IMR-90 (cell line): ENCODE data around the gene DIPK1A. TPM values are rescaled to one million over a fixed set of nuclear protein-coding genes. Genes with fewer than 3 reads are reported as not detected.

Experiments
- ATAC-seq: fragments of 200-7000 bp; cut with Tn5 transposase; 2 replicates; pipeline ENCODE4 v1.9.1; 2020; ENCODE audit warnings: low read depth, mild to moderate bottlenecking, moderate library complexity
- BruUV-seq: library from RNA; stranded (reverse); fragments of 400-500 nt; replicated peaks from 2 replicates; lab custom pipeline; 2021; lab: Mats Ljungman, UMichigan
- CTCF ChIA-PET: fragments of 300-600 bp; formaldehyde crosslinking; extraction: SDS; loops from one replicate; lab custom pipeline; 2021; ENCODE audit warnings: antibody characterized with exemption; lab: Yijun Ruan, JAX
- POLR2A ChIA-PET: fragments of 300-600 bp; sonication (Branson Sonifier 250); formaldehyde crosslinking; loops from one replicate; lab custom pipeline; 2022; ENCODE audit warnings: antibody characterized with exemption; ENCODE audit not compliant: unreplicated experiment; lab: Charles Lee
- DNase-seq: peaks from one replicate; pipeline ENCODE4 v3.0.0; 2013
- H2AFZ ChIP-seq: replicated peaks from 2 replicates; pipeline ENCODE3; 2013; ENCODE audit warnings: low read length, mild to moderate bottlenecking; ENCODE audit not compliant: poor library complexity
- H2AK5ac ChIP-seq: 2 replicates; pipeline ENCODE4 v1.6.1; 2013; ENCODE audit warnings: low read depth, low read length, inconsistent platforms
- H2AK9ac ChIP-seq: replicated peaks from 2 replicates; pipeline ENCODE3; 2013; ENCODE audit warnings: mild to moderate bottlenecking, low read depth, low read length, moderate library complexity; ENCODE audit not compliant: poor library complexity
- H2BK120ac ChIP-seq: 2 replicates; pipeline ENCODE4 v1.6.1; 2013; ENCODE audit warnings: low read depth, low read length, inconsistent platforms
- H2BK15ac ChIP-seq: 3 replicates; pipeline ENCODE4 v1.6.1; 2013; ENCODE audit warnings: low read depth, low read length, inconsistent platforms
- H2BK20ac ChIP-seq: 2 replicates; pipeline ENCODE4 v1.6.1; 2013; ENCODE audit warnings: low read depth, mild to moderate bottlenecking, inconsistent platforms, low read length, moderate library complexity
- H2BK5ac ChIP-seq: 2 replicates; pipeline ENCODE4 v1.6.1; 2013; ENCODE audit warnings: mild to moderate bottlenecking, low read depth, low read length, inconsistent platforms; ENCODE audit not compliant: poor library complexity, severe bottlenecking
- H3K14ac ChIP-seq: replicated peaks from 2 replicates; pipeline ENCODE4 v1.6.1; 2013; ENCODE audit warnings: low read depth, low read length, inconsistent platforms
- H3K18ac ChIP-seq: 2 replicates; pipeline ENCODE4 v1.6.1; 2013; ENCODE audit warnings: low read depth, low read length, control low read depth
- H3K23ac ChIP-seq: 2 replicates; pipeline ENCODE4 v1.6.1; 2013; ENCODE audit warnings: low read depth, low read length, inconsistent platforms
- H3K27ac ChIP-seq: 2 replicates; pipeline ENCODE4 v1.5.1; 2013; ENCODE audit warnings: mild to moderate bottlenecking, control low read depth, low read length; ENCODE audit not compliant: insufficient read depth
- H3K27me3 ChIP-seq: 2 replicates; pipeline ENCODE4 v1.6.1; 2013; ENCODE audit warnings: low read length; ENCODE audit not compliant: control insufficient read depth, insufficient read depth
- H3K36me3 ChIP-seq: 2 replicates; pipeline ENCODE4 v1.6.1; 2013; ENCODE audit warnings: low read length, mixed read lengths; ENCODE audit not compliant: control insufficient read depth, insufficient read depth
- H3K4ac ChIP-seq: 2 replicates; pipeline ENCODE4 v1.6.1; 2013; ENCODE audit warnings: low read depth, low read length, inconsistent platforms
- H3K4me1 ChIP-seq: 2 replicates; pipeline ENCODE4 v1.6.1; 2013; ENCODE audit warnings: low read length, mixed read lengths; ENCODE audit not compliant: control insufficient read depth, insufficient read depth
- H3K4me2 ChIP-seq: 2 replicates; pipeline ENCODE4 v1.6.1; 2013; ENCODE audit warnings: low read depth, mild to moderate bottlenecking, control low read depth, low read length, moderate library complexity
- H3K4me3 ChIP-seq: 2 replicates; pipeline ENCODE4 v1.5.1; 2013; ENCODE audit warnings: low read depth, mild to moderate bottlenecking, control low read depth, low read length, moderate library complexity; ENCODE audit not compliant: insufficient read depth
- H3K56ac ChIP-seq: 2 replicates; pipeline ENCODE4 v1.6.1; 2013; ENCODE audit warnings: low read length, inconsistent platforms; ENCODE audit not compliant: insufficient read depth; ENCODE audit errors: extremely low read depth
- H3K79me1 ChIP-seq, 2 experiments: 2 replicates each; pipeline ENCODE4 v1.6.1; 2013; ENCODE audit warnings: low read length in 2 of 2, inconsistent platforms in 1 of 2, low read depth in 1 of 2
- H3K9ac ChIP-seq: 2 replicates; pipeline ENCODE4 v1.6.1; 2013; ENCODE audit warnings: low read depth, low read length, control low read depth
- H3K9me1 ChIP-seq: 2 replicates; pipeline ENCODE4 v1.6.1; 2013; ENCODE audit warnings: low read length, inconsistent platforms; ENCODE audit not compliant: insufficient read depth
- H3K9me3 ChIP-seq: 2 replicates; pipeline ENCODE4 v1.6.1; 2013; ENCODE audit warnings: low read length; ENCODE audit not compliant: control insufficient read depth, insufficient read depth
- H4K20me1 ChIP-seq: 2 replicates; pipeline ENCODE4 v1.6.1; 2013; ENCODE audit warnings: low read length, inconsistent platforms; ENCODE audit not compliant: insufficient read depth
- H4K5ac ChIP-seq: 2 replicates; pipeline ENCODE4 v1.6.1; 2013; ENCODE audit warnings: mild to moderate bottlenecking, low read depth, low read length, control low read depth
- H4K8ac ChIP-seq, 2 experiments: 2 replicates each; pipeline ENCODE4 v1.6.1; 2013; ENCODE audit warnings: low read depth in 2 of 2, low read length in 2 of 2, control low read depth in 1 of 2, inconsistent platforms in 1 of 2
- H4K91ac ChIP-seq: 2 replicates; pipeline ENCODE4 v1.6.1; 2013; ENCODE audit warnings: low read depth, low read length, inconsistent platforms; ENCODE audit not compliant: insufficient read depth
- BHLHE40 ChIP-seq: fragments of 150-350 bp; IDR thresholded peaks from 2 replicates; pipeline ENCODE4 v1.6.1; 2016; ENCODE audit warnings: mild to moderate bottlenecking, low read depth, low read length
- CHD1 ChIP-seq: IDR thresholded peaks from 2 replicates; pipeline ENCODE4 v1.6.1; 2012; ENCODE audit warnings: low read depth, low read length, improper control_type of control experiment
- CTCF ChIP-seq: conservative IDR thresholded peaks from 2 replicates; pipeline ENCODE4 v1.5.1; 2012; ENCODE audit warnings: mild to moderate bottlenecking, low read depth, low read length, improper control_type of control experiment
- FOS ChIP-seq: fragments of 150-350 bp; IDR thresholded peaks from 2 replicates; pipeline ENCODE4 v1.6.1; 2016; ENCODE audit warnings: low read depth, low read length
- MAFK ChIP-seq: IDR thresholded peaks from 2 replicates; pipeline ENCODE4 v1.6.1; 2012; ENCODE audit warnings: low read depth, low read length, improper control_type of control experiment
- MXI1 ChIP-seq: IDR thresholded peaks from 2 replicates; pipeline ENCODE4 v1.6.1; 2012; ENCODE audit warnings: low read depth, mild to moderate bottlenecking, low read length, moderate library complexity, borderline replicate concordance
- RAD21 ChIP-seq: IDR thresholded peaks from 2 replicates; pipeline ENCODE4 v1.6.1; 2012; ENCODE audit warnings: low read length, improper control_type of control experiment
- RCOR1 ChIP-seq: IDR thresholded peaks from 2 replicates; pipeline ENCODE4 v1.6.1; 2012; ENCODE audit warnings: mild to moderate bottlenecking, low read length, improper control_type of control experiment; ENCODE audit not compliant: insufficient replicate concordance
- RFX5 ChIP-seq: IDR thresholded peaks from 2 replicates; pipeline ENCODE4 v1.8.0; 2012; ENCODE audit warnings: low read depth, mild to moderate bottlenecking, low read length, moderate library complexity
- USF2 ChIP-seq: fragments of 150-350 bp; IDR thresholded peaks from 2 replicates; pipeline ENCODE4 v1.6.1; 2017; ENCODE audit warnings: mild to moderate bottlenecking, antibody characterized with exemption, low read length, low read depth
- WGBS, 2 experiments: methylation state at CpG; one replicate each; pipeline versions ENCODE4 v1.1.5 to v1.1.7; 2013; ENCODE audit warnings: missing lambda C conversion rate in 2 of 2; ENCODE audit not compliant: insufficient read length in 1 of 2; ENCODE audit errors: extremely low coverage in 2 of 2; 5-methylcytosine and 5-hydroxymethylcytosine counted together
- dilution Hi-C: fragments of 300-500 bp; cut with HindIII; formaldehyde crosslinking; loops from one replicate; pipeline ENCODE4 v1.14.3; 2018; ENCODE audit warnings: low sequenced_read_pairs; ENCODE audit not compliant: unreplicated experiment
- in situ Hi-C: fragments of 300-500 bp; cut with MboI; formaldehyde crosslinking; loops from 3 replicates; pipeline ENCODE4 v1.14.3; 2019; ENCODE audit warnings: low sequenced_read_pairs, inconsistent platforms, mixed read lengths
- intact Hi-C: fragments of 100-400 bp; cut with micrococcal nuclease; formaldehyde crosslinking; loops from 2 replicates; pipeline ENCODE4 v1.10.0; 2022
- polyA plus RNA-seq, 3 experiments: library from polyadenylated mRNA; depleted of rRNA; stranded (reverse); fragments of >200 nt; gene quantifications; 2 replicates each; pipeline ENCODE4 v1.2.3, GENCODE V29; 2012; ENCODE audit warnings: low replicate concordance in 1 of 3
- total RNA-seq: library from RNA; depleted of rRNA; stranded (reverse); fragments of >200 nt; gene quantifications from 2 replicates; pipeline ENCODE4 v1.2.3, GENCODE V29; 2012

Gene DIPK1A
- total and polyA plus RNA-seq, 2 of the 4 experiments (the other 2 are of a cell fraction): 4.7 to 5.7 TPM

GRCh38 chr1:92989253-92989652 lies 28.0 kb upstream of the DIPK1A start:
- H2BK20ac ChIP-seq: no peak overlapping the region
- no peak overlapping the region for H3K23ac ChIP-seq
- no peak overlapping the region for H4K8ac ChIP-seq
- H3K36me3 ChIP-seq: no peaks in the 10 kb centered on the region
- H3K4me3 ChIP-seq: no peak overlapping the region
- H3K9me3 ChIP-seq: no peaks in the 10 kb centered on the region
- no peaks in the 10 kb centered on the region for H3K79me1 ChIP-seq
- no peak overlapping the region for H2AK9ac ChIP-seq
- BruUV-seq: no TSS peak
- no peaks in the 10 kb centered on the region for H3K9me1 ChIP-seq
- no peaks in the 10 kb centered on the region for H3K4me1 ChIP-seq
- no peak overlapping the region for H2AK5ac ChIP-seq
- H3K9ac ChIP-seq: no peak overlapping the region
- H3K18ac ChIP-seq: no peak overlapping the region
- no peak overlapping the region for H4K91ac ChIP-seq
- no peak overlapping the region for H2BK5ac ChIP-seq
- ATAC-seq (no peak), DNase-seq (no peak)
- no peaks in the 10 kb centered on the region for H4K20me1 ChIP-seq
- TF ChIP-seq USF2 (no peak), RFX5 (no peak), RAD21 (no peak), CTCF (no peak), CHD1 (no peak), MAFK (no peak), MXI1 (no peak), FOS (no peak), RCOR1 (no peak), BHLHE40 (no peak)
- ChIA-PET POLR2A (no interaction called here), CTCF (no interaction called here)
- intact Hi-C loops (no loop called here), in situ Hi-C loops (no loop called here), dilution Hi-C loops (no loop called here)
- H3K14ac ChIP-seq: no peak overlapping the region
- no peak overlapping the region for H3K4ac ChIP-seq
- no peak overlapping the region for H4K5ac ChIP-seq
- no CpG with 5 or more reads among the region's 2 CpGs for WGBS, 2 experiments
- H2BK120ac ChIP-seq: no peak overlapping the region
- H3K27ac ChIP-seq: no peak overlapping the region
- H2AFZ ChIP-seq: no peak overlapping the region
- H3K27me3 ChIP-seq: no peaks in the 10 kb centered on the region
- H2BK15ac ChIP-seq: no peak overlapping the region
- H3K4me2 ChIP-seq: no peak overlapping the region
- H3K56ac ChIP-seq: no peak overlapping the region
